Stimulated activated naive CD4-positive, alpha-beta T cell treated with Interleukin-2 at 50 U/mL for 16 hours (primary cell): Measurements from ENCODE around the gene SORBS2.

Source experiments
- DNase-seq: peaks from one replicate; lab custom pipeline; 2025; lab: John Stamatoyannopoulos, UW

The SORBS2 gene

GRCh38 chr4:185589067-185589836, 222.7 kb downstream of the SORBS2 start:
- DNase-seq, result no peak

- DNase-seq, result peak; percentile 38
Observed at GRCh38 chr4:185587427-185588161, 224.4 kb downstream of the SORBS2 start.

DNA sequence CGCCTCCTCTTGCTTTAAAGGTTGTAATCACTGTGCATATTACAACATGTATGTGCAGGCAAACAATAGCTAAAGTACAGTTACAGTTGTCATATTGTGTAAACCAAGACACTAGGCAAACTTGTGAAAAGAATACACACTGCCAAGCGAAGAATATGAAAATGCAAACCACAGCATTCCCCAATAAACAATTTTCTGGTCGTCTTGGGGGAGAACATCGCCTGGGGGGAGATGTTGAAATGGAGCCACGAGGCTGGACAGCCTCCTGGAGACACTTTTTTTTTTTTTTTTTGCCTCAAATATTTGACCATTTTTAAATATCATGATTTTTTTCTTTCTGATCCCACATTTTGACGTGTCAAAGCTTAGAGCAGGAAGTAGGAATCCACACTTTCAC, 225.0 kb downstream of the SORBS2 start:
- no peak for DNase-seq

GRCh38 chr4:185585211-185585610, 226.8 kb downstream of the SORBS2 start:
- no peak for DNase-seq

DNA sequence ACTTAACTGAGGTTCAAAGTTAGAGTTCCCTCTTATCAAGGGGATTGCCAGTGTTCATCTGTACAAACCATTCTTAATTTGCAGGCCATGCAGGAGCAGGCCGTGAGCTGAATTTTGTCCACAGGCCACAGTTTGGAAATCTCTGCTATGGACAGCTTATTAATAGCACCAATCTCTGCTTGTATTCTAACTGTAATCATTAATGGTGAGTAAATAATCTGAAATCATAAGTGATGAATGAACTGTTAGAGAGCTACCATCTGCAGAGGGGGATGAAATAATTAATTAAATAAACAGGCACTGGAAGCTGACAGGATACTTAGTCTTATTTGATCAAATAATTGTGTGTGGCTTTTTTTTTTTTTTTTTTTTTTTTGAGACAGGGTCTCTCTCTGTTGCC, 228.2 kb downstream of the SORBS2 start:
- no peak for DNase-seq

DNA sequence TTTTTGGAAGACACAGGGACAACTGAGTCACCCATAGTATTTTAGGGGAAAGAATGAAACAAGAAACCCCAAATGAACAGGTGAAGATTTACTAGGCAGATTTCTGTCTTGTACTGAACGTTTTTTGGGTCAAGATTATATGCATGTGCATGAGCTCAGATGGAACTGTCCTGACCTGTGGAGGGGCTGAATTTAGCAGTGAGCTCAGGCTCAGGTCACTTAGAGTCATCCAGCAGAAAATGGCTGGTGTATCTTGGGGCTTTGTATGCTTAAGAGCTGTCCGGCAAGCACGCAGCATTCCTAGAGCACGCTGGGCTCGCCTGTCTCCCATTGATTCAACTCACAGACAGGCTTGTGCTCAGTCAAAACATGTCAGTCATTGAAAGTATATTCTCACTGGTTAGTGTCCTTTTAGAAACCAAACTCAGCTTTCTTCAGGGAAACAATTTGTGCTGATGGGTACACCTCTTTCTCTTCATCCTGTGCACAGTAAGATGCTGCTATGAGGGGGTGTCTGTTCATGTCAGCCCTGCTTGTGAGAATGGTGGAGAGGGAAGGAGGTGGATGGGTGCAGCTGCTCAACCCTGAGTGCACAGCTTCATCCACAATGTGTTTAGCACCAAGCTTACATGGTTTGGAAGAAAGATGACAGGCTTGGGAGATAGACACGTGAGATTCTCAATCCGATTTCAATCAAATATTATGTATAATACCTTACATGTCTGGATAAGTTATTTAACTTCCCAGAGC, 229.2 kb downstream of the SORBS2 start:
- DNase-seq, result no peak

DNA sequence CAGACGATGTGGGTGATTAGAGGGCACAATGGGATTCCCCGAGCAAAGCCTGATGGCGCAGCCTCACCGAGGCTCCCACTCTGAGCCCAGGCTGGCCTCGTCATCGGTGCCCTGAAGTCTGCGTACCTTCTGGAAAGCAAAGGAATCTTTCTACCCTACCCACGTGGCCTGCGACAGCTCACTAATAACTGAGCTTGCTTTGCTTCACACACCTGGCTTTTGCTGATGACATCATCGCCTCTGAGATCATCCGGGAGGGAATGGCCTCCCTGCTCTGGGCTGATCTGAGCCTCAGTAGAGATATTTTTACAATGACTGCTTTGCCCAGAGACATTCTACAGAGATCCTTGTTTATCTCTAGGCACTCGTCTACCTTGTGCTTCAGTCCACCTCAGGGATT, 231.3 kb downstream of the SORBS2 start:
- DNase-seq, result no peak

DNA sequence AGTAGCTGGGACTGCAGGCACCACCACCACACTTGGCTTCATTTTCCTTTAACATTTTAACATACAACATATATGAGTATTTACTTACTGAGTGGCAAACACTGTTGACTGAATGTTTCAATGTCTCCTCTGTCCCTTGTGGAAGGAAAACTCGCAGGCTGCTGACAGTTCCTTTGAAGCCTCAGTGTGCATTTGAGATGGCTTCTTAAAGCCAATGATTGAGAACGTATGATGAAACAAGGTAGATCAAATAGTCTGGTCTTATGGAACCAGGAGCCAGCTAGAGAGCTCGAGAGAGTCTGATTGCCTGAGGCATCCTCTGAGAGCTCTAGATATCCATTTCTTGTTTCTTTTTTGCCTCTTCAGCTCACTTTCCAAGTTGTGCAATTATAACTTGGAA, 233.7 kb downstream of the SORBS2 start:
- DNase-seq, result no peak

- no peak for DNase-seq
Observed at GRCh38 chr4:185576962-185577950, 234.7 kb downstream of the SORBS2 start.

DNA sequence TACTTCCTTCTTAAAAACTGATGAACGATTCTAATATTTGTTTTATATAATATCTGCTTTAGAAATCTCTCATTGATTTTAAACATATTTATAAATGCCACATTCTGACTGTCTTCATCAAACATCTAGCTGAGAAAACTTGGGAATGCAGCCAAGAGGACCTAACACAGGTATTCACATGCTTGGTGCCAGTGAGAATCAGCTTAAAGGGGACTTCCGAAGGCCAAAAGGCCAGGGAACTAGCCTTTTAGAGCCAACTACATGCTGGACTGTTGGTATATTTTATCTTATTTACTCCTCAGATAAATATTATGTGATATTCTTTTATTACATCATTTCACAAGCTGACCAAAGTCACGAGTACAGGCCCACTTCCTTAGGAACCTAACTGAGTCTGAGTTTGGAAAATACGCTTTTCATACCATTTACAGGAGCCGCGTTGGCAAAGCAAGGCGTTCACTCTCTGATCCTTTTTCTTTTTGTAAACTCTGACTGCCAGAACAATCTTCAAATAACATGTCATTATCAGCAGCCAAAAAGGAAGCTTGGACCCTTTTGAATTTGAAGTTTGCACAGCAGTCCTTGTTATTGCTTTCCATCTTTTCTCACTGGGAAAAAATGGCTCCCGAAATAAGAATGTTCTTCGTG, 235.6 kb downstream of the SORBS2 start:
- DNase-seq, result no peak

DNA sequence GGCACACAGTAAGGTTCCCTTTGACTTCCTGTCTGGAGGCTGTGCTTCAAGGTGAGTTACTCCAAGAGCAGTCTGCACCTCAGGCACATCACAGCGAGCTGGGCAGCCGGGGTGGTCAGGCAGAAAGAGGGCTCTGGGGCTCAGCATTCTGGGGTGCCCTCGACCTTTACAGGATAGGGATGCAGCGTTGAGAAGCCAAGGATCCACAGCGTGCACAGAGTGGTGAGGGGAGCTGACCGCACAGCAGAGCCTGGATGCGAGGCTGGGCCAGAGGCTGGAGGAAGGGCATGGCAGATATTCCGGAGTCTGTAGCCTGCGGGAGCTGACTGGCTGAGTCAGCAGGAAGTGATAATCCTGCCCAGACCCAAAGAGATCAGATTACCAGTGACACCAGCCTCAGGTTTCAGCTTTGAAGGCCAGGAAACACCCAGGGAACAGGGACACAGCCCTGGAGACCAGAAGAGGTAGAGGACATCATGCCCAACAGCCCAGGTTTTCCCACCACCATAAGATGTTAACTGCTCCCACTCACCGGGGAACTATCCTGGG, 238.3 kb downstream of the SORBS2 start:
- no peak for DNase-seq

- DNase-seq, result no peak
Observed at GRCh38 chr4:185570727-185571126, 241.3 kb downstream of the SORBS2 start.

DNA sequence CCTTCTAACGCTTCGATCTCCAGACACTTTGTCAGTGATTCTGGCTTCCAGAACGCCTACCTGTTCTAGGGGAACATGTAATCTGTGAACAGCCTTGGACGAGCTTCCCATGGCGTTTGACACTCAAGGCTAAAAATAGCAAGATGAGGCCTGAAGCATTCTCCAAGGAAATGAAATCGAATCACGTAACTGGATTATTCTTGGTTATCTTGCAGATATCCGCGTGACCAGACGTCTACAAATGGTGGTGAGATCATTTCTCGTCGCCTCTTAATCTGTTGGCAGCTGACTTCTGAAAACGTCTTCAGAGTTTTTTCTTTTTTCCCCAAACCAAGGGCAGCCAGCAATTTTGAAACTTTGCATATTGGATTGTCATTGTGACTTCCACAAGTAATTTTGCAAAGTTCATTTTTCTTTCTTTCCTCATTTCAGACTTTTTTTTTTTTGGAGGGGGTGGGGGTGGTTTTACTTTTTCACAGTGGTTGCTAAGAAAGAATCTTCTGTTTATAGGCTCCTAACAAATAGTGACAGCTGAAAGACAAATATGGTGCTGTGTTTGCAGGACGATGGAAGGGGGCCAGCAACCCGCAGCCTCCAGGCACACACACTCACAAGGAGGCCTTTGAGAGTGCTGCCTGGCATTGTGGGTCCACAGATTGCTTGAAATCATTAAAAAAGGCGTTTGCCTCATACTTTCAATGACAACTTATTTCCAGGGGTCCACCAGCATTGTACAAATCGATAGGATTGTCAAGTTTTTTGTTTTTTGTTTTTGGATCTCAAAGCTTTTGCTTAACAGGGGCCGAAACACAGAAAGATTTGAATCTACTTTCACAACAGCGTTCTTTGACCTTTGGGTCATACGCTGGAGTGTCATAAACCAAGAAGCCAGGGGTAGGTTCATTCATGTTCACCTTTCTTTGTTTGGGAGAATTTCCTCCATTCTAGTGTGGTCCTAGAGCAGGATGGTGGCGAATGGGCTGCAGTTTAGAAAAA, 244.3 kb downstream of the SORBS2 start:
- no peak for DNase-seq

DNA sequence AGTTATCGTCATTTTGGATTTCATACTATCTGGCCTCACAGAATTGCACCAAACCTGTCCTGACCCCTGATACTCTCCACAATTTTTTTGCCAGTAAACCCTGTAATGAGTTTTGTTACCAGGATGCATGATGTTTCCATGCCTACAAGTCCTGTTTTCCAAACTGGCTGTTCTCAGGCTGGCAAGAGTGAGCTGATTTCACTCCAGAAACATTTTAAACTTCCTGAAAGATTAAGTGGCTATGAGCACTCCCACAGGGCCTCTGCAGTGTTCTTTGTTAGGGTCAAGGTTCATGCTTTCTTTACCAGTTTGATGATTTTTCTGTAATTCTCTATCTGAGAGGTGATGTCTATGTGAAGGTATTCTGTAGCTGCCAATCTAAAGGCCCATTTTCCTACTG, 245.0 kb downstream of the SORBS2 start:
- no peak for DNase-seq

DNA sequence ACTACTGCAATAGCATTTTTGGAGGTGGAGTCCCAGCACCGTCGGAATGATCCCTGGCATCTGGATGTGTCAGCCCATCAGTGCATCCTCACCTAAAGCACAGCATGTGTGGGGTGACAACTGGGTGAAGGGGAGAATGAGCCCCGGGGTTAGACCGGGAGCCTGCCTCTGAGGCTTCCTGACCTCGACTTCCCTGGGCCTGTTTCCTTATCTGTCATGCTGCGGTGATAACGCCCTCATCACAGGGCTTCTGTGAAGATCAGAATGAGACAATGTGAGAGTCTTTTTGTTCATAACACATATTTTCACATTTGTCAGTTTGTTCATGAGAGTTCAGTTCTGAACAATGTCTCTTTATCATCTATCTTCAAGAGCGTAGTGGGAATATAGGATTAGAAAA, 245.6 kb downstream of the SORBS2 start:
- no peak for DNase-seq

DNA sequence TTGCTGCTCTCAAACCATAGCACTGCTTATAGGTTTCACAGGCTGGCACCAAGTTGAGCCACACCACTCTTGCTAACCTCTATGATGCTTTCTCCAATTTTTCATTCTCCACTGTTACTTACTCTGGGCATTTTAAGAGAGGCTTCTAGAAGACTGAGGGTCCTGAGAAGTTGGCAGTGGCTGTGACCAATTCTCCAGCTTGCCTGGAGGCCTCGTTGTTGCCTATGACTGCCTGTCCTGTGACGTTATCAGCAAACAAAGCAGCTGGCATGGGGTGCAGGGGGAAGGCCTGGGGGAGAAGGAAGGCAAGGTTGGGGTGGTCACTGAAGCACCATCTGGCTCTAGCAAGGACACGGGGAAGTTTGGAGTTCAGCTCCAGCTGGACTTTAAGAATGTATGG, 246.3 kb downstream of the SORBS2 start:
- no peak for DNase-seq

DNA sequence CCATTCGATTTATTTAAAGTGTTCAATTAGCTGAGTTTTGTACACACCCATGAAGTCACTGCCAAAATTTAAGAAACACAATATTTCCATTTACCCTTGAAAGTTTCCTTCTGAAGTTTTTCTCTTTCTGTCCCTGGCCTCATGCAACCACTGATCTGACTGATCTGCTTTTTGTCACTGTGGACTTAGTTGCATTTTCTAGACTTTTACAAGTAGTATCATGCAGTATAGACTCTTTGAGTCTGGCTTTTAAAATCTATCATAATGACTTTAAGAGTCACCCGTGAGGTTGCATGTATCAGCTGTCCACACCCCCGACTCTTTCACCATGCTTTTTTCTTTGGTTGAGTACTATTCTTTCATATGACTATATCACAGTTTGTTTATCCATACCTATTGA, 247.6 kb downstream of the SORBS2 start:
- DNase-seq, result no peak

GRCh38 chr4:185562531-185562930, 249.5 kb downstream of the SORBS2 start:
- no peak for DNase-seq

- DNase-seq, result no peak
Observed at GRCh38 chr4:185560316-185560715, 251.7 kb downstream of the SORBS2 start.

- DNase-seq, result no peak
Observed at GRCh38 chr4:185559915-185560281, 252.1 kb downstream of the SORBS2 start.
